ENCODE measurements around the gene SLC22A9. TPM values are rescaled to one million over a fixed set of nuclear protein-coding genes. Genes with fewer than 3 reads are reported as not detected.

Gene SLC22A9
- total RNA-seq, 1 experiment from 2014 or later: 0.43 TPM

DNA sequence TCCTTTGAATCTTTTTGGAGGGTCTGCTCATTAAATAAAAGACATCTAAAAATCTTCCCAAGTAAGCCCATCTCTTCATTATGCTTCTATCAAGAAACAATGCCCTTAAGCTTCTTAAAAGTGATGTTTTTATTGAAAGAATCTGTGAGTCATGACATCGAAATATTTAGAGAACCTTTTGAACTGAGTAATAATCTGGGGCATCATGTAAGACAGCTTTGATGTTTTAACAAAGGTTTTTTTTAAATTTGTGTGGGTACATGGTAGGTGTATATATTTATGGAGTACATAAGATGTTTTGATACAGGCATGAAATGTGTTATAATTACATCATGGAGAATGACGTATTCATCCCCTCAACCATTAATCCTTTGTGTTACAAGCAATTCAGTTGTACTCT is 74.6 kb downstream of the SLC22A9 start:
- DNase-seq (ENCODE audit: low spot score): no peak

DNA sequence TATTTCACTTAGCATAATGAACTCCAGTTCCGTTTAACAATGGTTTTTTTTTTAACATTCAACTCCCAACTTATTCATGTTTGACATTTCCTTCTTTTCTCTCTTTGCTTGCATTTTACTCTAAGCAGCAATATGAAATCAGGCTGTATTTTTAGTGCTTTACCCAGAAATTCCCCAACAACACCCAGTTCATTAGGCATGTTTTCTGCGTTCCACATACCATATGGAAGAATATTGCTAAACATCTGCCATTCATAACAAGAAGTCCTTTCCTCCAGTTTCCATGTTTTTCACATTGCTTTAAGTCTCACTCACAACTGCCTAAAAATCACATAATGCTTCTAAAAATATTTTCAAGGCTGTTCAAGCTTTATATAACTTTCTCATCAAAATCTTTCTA is 75.5 kb downstream of the SLC22A9 start:
- no peak for DNase-seq (ENCODE audit: low spot score)

DNA sequence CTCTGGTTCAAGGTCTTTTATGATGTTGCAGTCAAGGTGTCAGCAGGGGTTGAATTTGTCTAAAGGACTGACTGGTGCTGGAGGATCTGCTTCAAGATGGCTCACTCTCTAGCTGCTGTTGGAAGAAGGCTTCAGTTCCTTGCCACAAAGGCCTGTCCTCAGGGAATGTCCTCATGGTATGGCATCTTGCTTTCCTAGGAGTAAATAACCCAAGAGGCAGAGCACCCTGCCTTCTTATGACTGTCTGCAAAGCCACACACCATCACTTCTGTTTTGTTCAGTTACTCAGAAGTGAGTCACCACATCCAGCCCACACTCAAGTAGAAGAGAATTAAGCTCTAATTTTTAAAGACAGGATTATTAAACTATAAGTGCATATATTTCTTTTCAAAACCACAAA is 76.1 kb downstream of the SLC22A9 start:
- DNase-seq (ENCODE audit: low spot score): no peak

GRCh38 chr11:63448646-63449045 is 79.1 kb downstream of the SLC22A9 start:
- no peak for DNase-seq (ENCODE audit: low spot score)

GRCh38 chr11:63459586-63459985 is 90.0 kb downstream of the SLC22A9 start:
- no peak for DNase-seq (ENCODE audit: low spot score)

Other genes starting within 250 kb of the SLC22A9 start
- not detected in 2 replicates for gene SLC22A24, start 225.6 kb upstream of the SLC22A9 start, total RNA-seq (2014; rRNA removed; shearing (Covaris generic))
- not detected in 2 replicates for gene SLC22A25, start 126.2 kb upstream of the SLC22A9 start, total RNA-seq (2014; rRNA removed; shearing (Covaris generic))
- 0.21 and 0.79 TPM in 2 replicates for gene PLAAT5, start 121.4 kb downstream of the SLC22A9 start, total RNA-seq (2014; rRNA removed; shearing (Covaris generic))
- not detected in 2 replicates for gene LGALS12, start 136.3 kb downstream of the SLC22A9 start, total RNA-seq (2014; rRNA removed; shearing (Covaris generic))
- gene PLAAT4, start 167.0 kb downstream of the SLC22A9 start, total RNA-seq (2014; rRNA removed; shearing (Covaris generic)): 61.8 and 73.6 TPM in 2 replicates
- gene PLAAT2, start 193.6 kb downstream of the SLC22A9 start, total RNA-seq (2014; rRNA removed; shearing (Covaris generic)): 0.57 and 4.2 TPM in 2 replicates
- 324 and 325 TPM in 2 replicates for gene PLAAT3, start 244.6 kb downstream of the SLC22A9 start, total RNA-seq (2014; rRNA removed; shearing (Covaris generic))